Measurements from ENCODE around the gene ZNF543.
"Not testable (repeated sequence)": the region's sequence is repeated elsewhere in the genome, so short reads cannot be mapped to it uniquely, and the experiment has no call there.

ZNF543 gene

DNA sequence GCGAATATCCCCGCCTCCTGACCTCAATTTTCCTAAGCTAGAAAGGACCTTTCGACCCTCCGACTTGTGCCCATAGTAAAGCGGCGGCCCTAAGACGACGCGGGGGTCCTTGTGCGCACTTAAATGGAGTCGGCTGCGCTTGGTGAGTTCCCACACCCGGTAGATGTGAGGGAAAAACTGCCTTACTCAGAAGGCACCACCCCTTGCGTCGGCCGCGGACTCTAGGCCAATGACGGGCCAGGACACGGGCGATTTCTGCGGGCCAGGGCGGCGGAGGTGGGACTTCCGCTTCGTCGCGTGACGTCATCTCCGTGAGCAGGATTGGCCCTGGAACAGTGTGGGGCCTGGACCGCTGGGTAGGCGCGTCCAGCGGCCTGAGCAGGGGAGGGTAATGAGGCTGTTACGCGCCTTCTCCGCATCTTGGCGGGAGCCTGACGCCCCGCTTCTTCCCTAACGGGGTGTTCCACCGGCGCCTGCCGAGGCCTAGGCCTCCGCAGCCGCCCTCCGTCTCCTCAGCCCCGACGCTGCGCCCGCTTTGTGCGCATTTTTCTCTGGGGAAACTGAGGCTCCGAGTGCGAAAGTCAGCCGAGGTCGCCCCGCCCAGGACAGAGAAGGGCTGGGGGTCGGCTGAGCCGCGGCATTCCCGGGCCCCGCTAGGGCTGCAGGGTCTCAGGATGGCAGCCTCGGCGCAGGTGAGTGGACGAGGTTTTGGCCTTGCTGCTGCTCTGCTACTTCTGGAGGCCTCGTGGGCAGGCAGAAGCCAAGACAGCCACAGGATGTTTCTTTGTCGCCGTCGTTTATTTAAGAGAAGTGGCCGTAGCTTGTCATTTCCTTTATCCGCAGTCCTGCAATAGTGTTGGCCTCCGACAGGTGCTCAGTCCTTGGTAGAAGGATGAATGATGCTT lies at the start of gene ZNF543:
Gene ZNF543, plus strand, starts transcription at position 293 of the 905 bp plus-strand sequence. Its CDS starts 382 bp downstream, at position 675.
- Histone ChIP-seq H3K9ac (ENCODE audit: low read depth in 1 of 2, low read length in 2 of 2) (peak within 1 kb of the TSS; percentile 67 to 71), H3K4me1 (ENCODE audit: control insufficient read depth in 1 of 2, insufficient read depth in 2 of 2, low read length in 2 of 2) (peaks cover 13% of the 10 kb centered on the region in 2 donors), H3K27me3 (ENCODE audit: control insufficient read depth in 1 of 2, insufficient read depth in 2 of 2, low read length in 2 of 2) (no peaks in the 10 kb centered on the region), H3K27ac (ENCODE audit: low read depth, low read length) (peak within 1 kb of the TSS; percentile 71), H3K9me3 (ENCODE audit: control insufficient read depth in 1 of 2, low read length in 2 of 2) (peaks cover 0 to 11% of the 10 kb centered on the region in 2 donors), H3K36me3 (ENCODE audit: control insufficient read depth in 1 of 2, insufficient read depth in 2 of 2, low read length in 2 of 2) (peaks cover 11 to 22% of the 10 kb centered on the region in 2 donors), H3K4me3 (ENCODE audit: low read depth in 1 of 2, low read length in 2 of 2) (peak within 1 kb of the TSS; percentile 72 to 79)

GRCh38 chr19:57271280-57271679 lies 49.0 kb upstream of the ZNF543 start:
- H3K9me3 ChIP-seq (ENCODE audit: control insufficient read depth in 1 of 2, low read length in 2 of 2): no peaks in the 10 kb centered on the region
- peaks cover 0 to 5% of the 10 kb centered on the region in 2 donors for H3K36me3 ChIP-seq (ENCODE audit: control insufficient read depth in 1 of 2, insufficient read depth in 2 of 2, low read length in 2 of 2)
- H3K27ac ChIP-seq (ENCODE audit: low read depth, low read length): no peak overlapping the region
- no peak overlapping the region for H3K4me3 ChIP-seq (ENCODE audit: low read depth in 1 of 2, low read length in 2 of 2)
- H3K27me3 ChIP-seq (ENCODE audit: control insufficient read depth in 1 of 2, insufficient read depth in 2 of 2, low read length in 2 of 2): no peaks in the 10 kb centered on the region
- H3K4me1 ChIP-seq (ENCODE audit: control insufficient read depth in 1 of 2, insufficient read depth in 2 of 2, low read length in 2 of 2): no peaks in the 10 kb centered on the region
- H3K9ac ChIP-seq (ENCODE audit: low read depth in 1 of 2, low read length in 2 of 2): no peak overlapping the region

- H3K27ac ChIP-seq (ENCODE audit: low read depth, low read length): no peak overlapping the region
- no peaks in the 10 kb centered on the region for H3K27me3 ChIP-seq (ENCODE audit: control insufficient read depth in 1 of 2, insufficient read depth in 2 of 2, low read length in 2 of 2)
- peaks cover 0 to 5% of the 10 kb centered on the region in 2 donors for H3K36me3 ChIP-seq (ENCODE audit: control insufficient read depth in 1 of 2, insufficient read depth in 2 of 2, low read length in 2 of 2)
- H3K4me3 ChIP-seq (ENCODE audit: low read depth in 1 of 2, low read length in 2 of 2): no peak overlapping the region
- H3K9ac ChIP-seq (ENCODE audit: low read depth in 1 of 2, low read length in 2 of 2): no peak overlapping the region
- no peaks in the 10 kb centered on the region for H3K9me3 ChIP-seq (ENCODE audit: control insufficient read depth in 1 of 2, low read length in 2 of 2)
- no peaks in the 10 kb centered on the region for H3K4me1 ChIP-seq (ENCODE audit: control insufficient read depth in 1 of 2, insufficient read depth in 2 of 2, low read length in 2 of 2)
Observed at GRCh38 chr19:57273014-57273413, 47.3 kb upstream of the ZNF543 start.

- Histone ChIP-seq H3K27ac (ENCODE audit: low read depth, low read length) (no peak overlapping the region), H3K4me1 (ENCODE audit: control insufficient read depth in 1 of 2, insufficient read depth in 2 of 2, low read length in 2 of 2) (peaks cover 0 to 6% of the 10 kb centered on the region in 2 donors), H3K4me3 (ENCODE audit: low read depth in 1 of 2, low read length in 2 of 2) (no peak overlapping the region), H3K9ac (ENCODE audit: low read depth in 1 of 2, low read length in 2 of 2) (no peak overlapping the region), H3K9me3 (ENCODE audit: control insufficient read depth in 1 of 2, low read length in 2 of 2) (no peaks in the 10 kb centered on the region), H3K27me3 (ENCODE audit: control insufficient read depth in 1 of 2, insufficient read depth in 2 of 2, low read length in 2 of 2) (no peaks in the 10 kb centered on the region), H3K36me3 (ENCODE audit: control insufficient read depth in 1 of 2, insufficient read depth in 2 of 2, low read length in 2 of 2) (peaks cover 0 to 5% of the 10 kb centered on the region in 2 donors)
Observed at GRCh38 chr19:57276430-57276829, 43.8 kb upstream of the ZNF543 start.

GRCh38 chr19:57278481-57278880 lies 41.8 kb upstream of the ZNF543 start:
- not testable (repeated sequence) for H3K9ac ChIP-seq (ENCODE audit: low read depth in 1 of 2, low read length in 2 of 2); H3K9me3 ChIP-seq (ENCODE audit: control insufficient read depth in 1 of 2, low read length in 2 of 2); H3K4me3 ChIP-seq (ENCODE audit: low read depth in 1 of 2, low read length in 2 of 2); H3K27me3 ChIP-seq (ENCODE audit: control insufficient read depth in 1 of 2, insufficient read depth in 2 of 2, low read length in 2 of 2); H3K36me3 ChIP-seq (ENCODE audit: control insufficient read depth in 1 of 2, insufficient read depth in 2 of 2, low read length in 2 of 2); H3K27ac ChIP-seq (ENCODE audit: low read depth, low read length)
- H3K4me1 ChIP-seq (ENCODE audit: control insufficient read depth in 1 of 2, insufficient read depth in 2 of 2, low read length in 2 of 2): peaks cover 11 to 19% of the 10 kb centered on the region in 2 donors

- Histone ChIP-seq H3K4me1 (ENCODE audit: control insufficient read depth in 1 of 2, insufficient read depth in 2 of 2, low read length in 2 of 2) (peaks cover 11 to 19% of the 10 kb centered on the region in 2 donors), H3K9ac (ENCODE audit: low read depth in 1 of 2, low read length in 2 of 2) (peak overlapping the region; percentile 98 to 99), H3K9me3 (ENCODE audit: control insufficient read depth in 1 of 2, low read length in 2 of 2) (no peaks in the 10 kb centered on the region), H3K36me3 (ENCODE audit: control insufficient read depth in 1 of 2, insufficient read depth in 2 of 2, low read length in 2 of 2) (peaks cover 3 to 14% of the 10 kb centered on the region in 2 donors), H3K4me3 (ENCODE audit: low read depth in 1 of 2, low read length in 2 of 2) (peak overlapping the region; percentile 97 to 99), H3K27ac (ENCODE audit: low read depth, low read length) (peak overlapping the region; percentile 99), H3K27me3 (ENCODE audit: control insufficient read depth in 1 of 2, insufficient read depth in 2 of 2, low read length in 2 of 2) (no peaks in the 10 kb centered on the region)
Observed at GRCh38 chr19:57279418-57280164, 40.7 kb upstream of the ZNF543 start.

- Histone ChIP-seq H3K27ac (ENCODE audit: low read depth, low read length) (peak within 1 kb of the TSS; percentile 99), H3K9ac (ENCODE audit: low read depth in 1 of 2, low read length in 2 of 2) (peak within 1 kb of the TSS; percentile 98 to 99), H3K9me3 (ENCODE audit: control insufficient read depth in 1 of 2, low read length in 2 of 2) (no peaks in the 10 kb centered on the region), H3K4me3 (ENCODE audit: low read depth in 1 of 2, low read length in 2 of 2) (peak within 1 kb of the TSS; percentile 97 to 99), H3K27me3 (ENCODE audit: control insufficient read depth in 1 of 2, insufficient read depth in 2 of 2, low read length in 2 of 2) (no peaks in the 10 kb centered on the region), H3K4me1 (ENCODE audit: control insufficient read depth in 1 of 2, insufficient read depth in 2 of 2, low read length in 2 of 2) (peaks cover 11 to 19% of the 10 kb centered on the region in 2 donors), H3K36me3 (ENCODE audit: control insufficient read depth in 1 of 2, insufficient read depth in 2 of 2, low read length in 2 of 2) (peaks cover 8 to 19% of the 10 kb centered on the region in 2 donors)
Observed at GRCh38 chr19:57280165-57280961, 39.9 kb upstream of the ZNF543 start, which contains the start of gene ZNF460. Gene ZNF460 (plus strand): TSS chr19:57280485. CDS start chr19:57280807, 322 bp downstream.

DNA sequence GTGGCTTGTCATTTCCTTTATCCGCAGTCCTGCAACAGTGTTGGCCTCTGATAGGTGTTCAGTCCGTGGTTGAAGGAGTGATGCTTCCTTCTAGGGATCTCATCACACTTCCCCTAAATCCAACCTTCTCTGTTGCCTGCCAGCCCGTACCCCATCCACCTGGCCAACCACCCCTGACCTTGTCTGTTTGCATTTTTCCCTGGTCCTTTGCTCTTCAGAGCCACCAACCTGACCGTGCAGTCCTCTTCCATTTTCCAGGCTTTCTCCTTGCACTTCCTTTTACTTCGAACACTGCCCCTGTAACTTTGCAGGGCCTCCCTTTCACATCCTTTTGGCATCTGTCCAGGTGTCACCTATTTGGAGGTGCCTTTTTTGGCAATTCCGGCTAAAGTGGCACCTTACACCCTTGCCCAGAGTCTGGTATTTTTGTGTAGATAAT lies 39.3 kb upstream of the ZNF543 start:
- H3K27me3 ChIP-seq (ENCODE audit: control insufficient read depth in 1 of 2, insufficient read depth in 2 of 2, low read length in 2 of 2): no peaks in the 10 kb centered on the region
- no peaks in the 10 kb centered on the region for H3K9me3 ChIP-seq (ENCODE audit: control insufficient read depth in 1 of 2, low read length in 2 of 2)
- peak overlapping the region; percentile 97 to 99 for H3K4me3 ChIP-seq (ENCODE audit: low read depth in 1 of 2, low read length in 2 of 2)
- peak overlapping the region; percentile 99 for H3K27ac ChIP-seq (ENCODE audit: low read depth, low read length)
- H3K36me3 ChIP-seq (ENCODE audit: control insufficient read depth in 1 of 2, insufficient read depth in 2 of 2, low read length in 2 of 2): peaks cover 14 to 25% of the 10 kb centered on the region in 2 donors
- H3K9ac ChIP-seq (ENCODE audit: low read depth in 1 of 2, low read length in 2 of 2): peak overlapping the region; percentile 98 to 99
- peaks cover 11 to 19% of the 10 kb centered on the region in 2 donors for H3K4me1 ChIP-seq (ENCODE audit: control insufficient read depth in 1 of 2, insufficient read depth in 2 of 2, low read length in 2 of 2)

GRCh38 chr19:57282011-57282643 lies 38.1 kb upstream of the ZNF543 start:
- H3K36me3 ChIP-seq (ENCODE audit: control insufficient read depth in 1 of 2, insufficient read depth in 2 of 2, low read length in 2 of 2): peaks cover 21 to 37% of the 10 kb centered on the region in 2 donors
- no peaks in the 10 kb centered on the region for H3K27me3 ChIP-seq (ENCODE audit: control insufficient read depth in 1 of 2, insufficient read depth in 2 of 2, low read length in 2 of 2)
- H3K9me3 ChIP-seq (ENCODE audit: control insufficient read depth in 1 of 2, low read length in 2 of 2): no peaks in the 10 kb centered on the region
- H3K4me3 ChIP-seq (ENCODE audit: low read depth in 1 of 2, low read length in 2 of 2): peak overlapping the region; percentile 20 to 40
- peak overlapping the region in 1 of 2 donors; percentile 7 for H3K9ac ChIP-seq (ENCODE audit: low read depth in 1 of 2, low read length in 2 of 2)
- no peak overlapping the region for H3K27ac ChIP-seq (ENCODE audit: low read depth, low read length)
- H3K4me1 ChIP-seq (ENCODE audit: control insufficient read depth in 1 of 2, insufficient read depth in 2 of 2, low read length in 2 of 2): peaks cover 11 to 19% of the 10 kb centered on the region in 2 donors

All from duodenal mucosa (tissue), 2 donors.